HEK293T (cell line): ENCODE measurements around the gene LIFR.

Source experiments
- ARNT ChIP-seq: fragments of 450-650 bp; IDR thresholded peaks from 2 replicates; pipeline ENCODE4 v1.6.1; 2017; ENCODE audit warnings: mild to moderate bottlenecking
- BHLHE40 ChIP-seq: fragments of 450-650 bp; IDR thresholded peaks from 2 replicates; pipeline ENCODE4 v1.6.1; 2016; ENCODE audit warnings: mild to moderate bottlenecking, moderate library complexity, borderline replicate concordance
- ELF4 ChIP-seq: fragments of 450-650 bp; IDR thresholded peaks from 2 replicates; pipeline ENCODE4 v1.6.1; 2017; ENCODE audit warnings: antibody characterized with exemption
- FOXA1 ChIP-seq: fragments of 450-650 bp; IDR thresholded peaks from 2 replicates; pipeline ENCODE4 v1.6.1; 2016; ENCODE audit warnings: mild to moderate bottlenecking
- FOXM1 ChIP-seq: fragments of 450-650 bp; IDR thresholded peaks from 2 replicates; pipeline ENCODE4 v1.6.1; 2017; ENCODE audit warnings: mild to moderate bottlenecking, borderline replicate concordance
- HDGF ChIP-seq: fragments of 450-650 bp; IDR thresholded peaks from 2 replicates; pipeline ENCODE4 v1.6.1; 2017; ENCODE audit warnings: antibody characterized with exemption, borderline replicate concordance
- L3MBTL2 ChIP-seq: fragments of 450-650 bp; conservative IDR thresholded peaks from 2 replicates; pipeline ENCODE4 v1.6.1; 2016; ENCODE audit warnings: mild to moderate bottlenecking
- LEF1 ChIP-seq: fragments of 450-650 bp; IDR thresholded peaks from 2 replicates; pipeline ENCODE4 v1.6.1; 2017; ENCODE audit warnings: mild to moderate bottlenecking, borderline replicate concordance
- NFRKB ChIP-seq: fragments of 450-650 bp; IDR thresholded peaks from 2 replicates; pipeline ENCODE4 v1.6.1; 2016; ENCODE audit warnings: mild to moderate bottlenecking, moderate library complexity
- PKNOX1 ChIP-seq: fragments of 450-650 bp; IDR thresholded peaks from 2 replicates; pipeline ENCODE4 v1.6.1; 2016
- SP1 ChIP-seq: fragments of 450-650 bp; IDR thresholded peaks from 2 replicates; pipeline ENCODE4 v1.6.1; 2017
- TARDBP ChIP-seq: fragments of 450-650 bp; IDR thresholded peaks from 2 replicates; pipeline ENCODE4 v1.6.1; 2016
- ZNF384 ChIP-seq: fragments of 450-650 bp; IDR thresholded peaks from 2 replicates; pipeline ENCODE4 v1.6.1; 2016

DNA sequence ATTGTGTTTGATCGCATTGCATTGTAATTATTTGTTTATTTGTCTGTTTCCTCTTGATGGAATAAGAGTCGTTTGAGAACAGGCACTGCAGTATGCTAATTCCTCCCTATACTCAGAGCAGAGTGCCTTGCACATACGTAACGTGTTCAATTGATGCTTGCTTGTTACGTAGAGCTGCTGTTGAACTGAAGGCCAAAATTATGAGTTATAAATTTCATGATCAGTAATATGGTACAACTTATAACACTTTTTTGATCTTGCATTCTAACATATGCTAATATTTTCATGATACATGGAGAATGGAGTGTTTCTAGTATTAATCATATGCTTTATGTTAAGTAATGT lies 26.5 kb upstream of the LIFR start:
- TF ChIP-seq PKNOX1 (no peak), BHLHE40 (no peak), ELF4 (no peak), FOXA1 (no peak), TARDBP (no peak), FOXM1 (no peak), NFRKB (no peak), SP1 (no peak), HDGF (no peak), ARNT (no peak), LEF1 (no peak), ZNF384 (no peak), L3MBTL2 (no peak)
